Endothelial cell of umbilical vein (primary cell): ENCODE results near the gene BASP1. TPM values are rescaled to one million over a fixed set of nuclear protein-coding genes. Genes with fewer than 3 reads are reported as not detected.
"Not testable (repeated sequence)": the region's sequence is repeated elsewhere in the genome, so short reads cannot be mapped to it uniquely, and the experiment has no call there.

Experiments
- BruUV-seq: library from RNA; stranded (reverse); fragments of 400-500 nt; replicated peaks from 2 replicates; lab custom pipeline; 2021; lab: Mats Ljungman, UMichigan
- CTCF ChIA-PET: fragments of 300-600, 350-600 bp; sonication (Branson Sonifier 250); formaldehyde crosslinking; loops from one replicate; lab custom pipeline; 2021; ENCODE audit warnings: antibody characterized with exemption, inconsistent platforms; lab: Charles Lee
- POLR2A ChIA-PET: fragments of 300-600, 350-600 bp; sonication (Branson Sonifier 250); formaldehyde crosslinking; loops from one replicate; lab custom pipeline; 2021; ENCODE audit warnings: antibody characterized with exemption, inconsistent platforms; lab: Charles Lee
- DNase-seq: peaks from one replicate; pipeline ENCODE4 v3.0.0-alpha.2; 2011; ENCODE audit warnings: low read depth, low spot score
- FAIRE-seq: peaks from 2 replicates; lab custom pipeline; 2011; peaks lifted over from hg19 to GRCh38; lab: Jason Lieb, UNC
- H2AFZ ChIP-seq: 2 replicates; pipeline ENCODE4 v1.6.0; 2012; ENCODE audit warnings: low read depth, low read length, control low read depth, inconsistent platforms
- H3K27ac ChIP-seq: 2 replicates; pipeline ENCODE4 v1.5.1; 2011; ENCODE audit warnings: low read depth, mild to moderate bottlenecking, control low read depth, low read length, moderate library complexity; ENCODE audit not compliant: insufficient read depth
- H3K27me3 ChIP-seq, 2 experiments: 2 replicates each; pipeline versions ENCODE4 v1.6.0 to v1.6.1; 2011; ENCODE audit warnings: low read length in 2 of 2, mixed read lengths in 1 of 2; ENCODE audit not compliant: control insufficient read depth in 2 of 2, insufficient read depth in 2 of 2
- H3K36me3 ChIP-seq, 2 experiments: 2 replicates in 1 of 2; 3 replicates in 1 of 2; pipeline ENCODE4 v1.5.1; 2011; ENCODE audit warnings: low read length in 2 of 2, mild to moderate bottlenecking in 1 of 2, moderate library complexity in 1 of 2; ENCODE audit not compliant: control insufficient read depth in 2 of 2, insufficient read depth in 2 of 2; ENCODE audit errors: extremely low read depth in 1 of 2
- H3K4me1 ChIP-seq: 3 replicates; pipeline ENCODE4 v1.5.1; 2011; ENCODE audit warnings: mild to moderate bottlenecking, low read length; ENCODE audit not compliant: control insufficient read depth, insufficient read depth; ENCODE audit errors: extremely low read depth
- H3K4me2 ChIP-seq: 2 replicates; pipeline ENCODE4 v1.6.1; 2011; ENCODE audit warnings: low read length, control low read depth, mixed read lengths; ENCODE audit not compliant: insufficient read depth
- H3K4me3 ChIP-seq, 3 experiments: fragments of 200-600 bp in 1 of 3; sonication (generic), shearing (Covaris generic) in 1 of 3; replicated peaks in 1 of 3; 2 replicates each; pipeline ENCODE4 v1.5.1; 2011 to 2016; ENCODE audit warnings: control low read depth in 3 of 3, low read length in 3 of 3, mild to moderate bottlenecking in 2 of 3, inconsistent platforms in 1 of 3, low read depth in 1 of 3, moderate library complexity in 1 of 3; ENCODE audit not compliant: insufficient read depth in 1 of 3
- H3K79me2 ChIP-seq: 2 replicates; pipeline ENCODE4 v1.6.0; 2012; ENCODE audit warnings: low read length, inconsistent platforms; ENCODE audit not compliant: control insufficient read depth, insufficient read depth
- H3K9ac ChIP-seq: replicated peaks from 2 replicates; pipeline ENCODE3; 2011; ENCODE audit warnings: low read length, control low read depth; ENCODE audit not compliant: insufficient read depth; ENCODE audit errors: extremely low read depth
- H3K9me1 ChIP-seq: replicated peaks from 3 replicates; pipeline ENCODE4 v1.6.0; 2011; ENCODE audit warnings: mild to moderate bottlenecking, low read length; ENCODE audit not compliant: control insufficient read depth, insufficient read depth; ENCODE audit errors: extremely low read depth
- H3K9me3 ChIP-seq: replicated peaks from 2 replicates; pipeline ENCODE4 v1.5.1; 2012; ENCODE audit warnings: low read length, inconsistent platforms; ENCODE audit not compliant: control insufficient read depth, insufficient read depth
- H4K20me1 ChIP-seq: replicated peaks from 2 replicates; pipeline ENCODE3; 2011; ENCODE audit warnings: mild to moderate bottlenecking, low read length; ENCODE audit not compliant: control insufficient read depth, insufficient read depth; ENCODE audit errors: extremely low read depth
- EZH2 ChIP-seq: IDR thresholded peaks from 2 replicates; pipeline ENCODE4 v1.6.1; 2012; ENCODE audit warnings: borderline replicate concordance, low read depth, mild to moderate bottlenecking, moderate library complexity, low read length, inconsistent platforms; ENCODE audit not compliant: severe bottlenecking
- FOS ChIP-seq: IDR thresholded peaks from 2 replicates; pipeline ENCODE4 v1.6.1; 2011; ENCODE audit warnings: mild to moderate bottlenecking, low read length, moderate library complexity, borderline replicate concordance; ENCODE audit not compliant: insufficient read depth
- GATA2 ChIP-seq: IDR thresholded peaks from 2 replicates; pipeline ENCODE4 v1.7.0; 2011; ENCODE audit warnings: low read depth, mild to moderate bottlenecking, moderate library complexity, mixed read lengths, low read length; ENCODE audit not compliant: insufficient read length, insufficient read depth
- JUN ChIP-seq: IDR thresholded peaks from 2 replicates; pipeline ENCODE4 v1.6.1; 2011; ENCODE audit warnings: borderline replicate concordance, low read depth; ENCODE audit not compliant: insufficient read length, insufficient read depth
- MYC ChIP-seq: IDR thresholded peaks from one replicate; pipeline ENCODE4 v1.6.1; 2011; ENCODE audit warnings: mild to moderate bottlenecking, low read depth, low read length
- POLR2A ChIP-seq: IDR thresholded peaks from 2 replicates; pipeline ENCODE4 v1.6.1; 2012; ENCODE audit warnings: low read depth, mild to moderate bottlenecking, control low read depth, low read length
- POLR2AphosphoS5 ChIP-seq: IDR thresholded peaks from 2 replicates; pipeline ENCODE4 v1.6.1; 2012; ENCODE audit warnings: low read depth, mild to moderate bottlenecking, control low read depth, low read length, moderate library complexity; ENCODE audit not compliant: insufficient read depth
- dilution Hi-C: fragments of 300-500 bp; cut with MboI; formaldehyde crosslinking; loops from one replicate; pipeline ENCODE4 v1.15.0; 2019; ENCODE audit warnings: low sequenced_read_pairs; ENCODE audit not compliant: extremely low pct_ligation_motif_present
- intact Hi-C: fragments of 100-400 bp; cut with micrococcal nuclease; formaldehyde crosslinking; loops from one replicate; pipeline ENCODE4 v1.10.0; 2022
- polyA plus RNA-seq, 4 experiments: library from polyadenylated mRNA; depleted of rRNA in 3 of 4; stranded (reverse) in 3 of 4; unstranded in 1 of 4; fragments of >200 nt; gene quantifications; 2 replicates each; pipeline versions ENCODE4 v1.2.1 to v1.2.3, GENCODE V29; 2011 to 2012; ENCODE audit warnings: missing spikeins in 1 of 4
- total RNA-seq: library from RNA; stranded (reverse); gene quantifications from 2 replicates; pipeline ENCODE4 v1.2.3, GENCODE V29; 2021
- TF ChIP-seq, protein P1 (sequence below): IDR thresholded peaks from 2 replicates; pipeline ENCODE4 v1.6.1; 2011; ENCODE audit not compliant: insufficient read depth, insufficient read length

BASP1 gene
- total and polyA plus RNA-seq, 2 donors (not counting 3 experiments of a cell fraction or from before 2014, with no cell fraction given) = 69.4 to 79.3 TPM

DNA sequence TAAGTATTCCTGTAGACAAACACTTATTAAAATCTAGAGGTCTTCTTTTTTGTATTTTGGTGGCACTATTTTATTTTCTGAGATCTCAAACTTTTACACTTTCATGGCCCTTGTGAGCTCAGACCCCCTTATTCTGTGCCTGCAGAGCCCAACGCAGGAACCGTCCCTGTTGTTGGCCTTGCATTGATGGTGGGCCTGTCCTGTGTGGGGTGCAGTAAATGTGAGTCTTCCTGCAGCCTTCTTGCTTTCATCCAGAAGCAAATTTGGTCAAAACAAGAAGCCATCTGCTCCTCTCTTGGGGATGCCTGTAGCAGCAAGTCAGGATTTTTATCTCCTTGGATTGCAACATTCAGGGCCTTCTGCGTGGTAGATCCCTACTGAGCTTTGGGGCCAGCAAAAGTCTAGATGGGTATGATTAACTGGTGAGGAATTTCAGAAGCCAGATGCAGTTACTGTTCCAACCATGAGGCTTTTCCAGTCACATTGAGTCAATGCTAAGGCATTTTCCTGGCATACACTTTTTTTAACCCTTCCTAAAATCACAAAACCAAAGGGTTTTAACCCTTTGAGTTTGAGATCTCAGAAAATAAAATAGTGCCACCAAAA lies 31.7 kb downstream of the BASP1 start:
- H3K27ac ChIP-seq = peak overlapping the region; percentile 68
- DNase-seq = peak; percentile 65
- TF ChIP-seq, protein P1, sequence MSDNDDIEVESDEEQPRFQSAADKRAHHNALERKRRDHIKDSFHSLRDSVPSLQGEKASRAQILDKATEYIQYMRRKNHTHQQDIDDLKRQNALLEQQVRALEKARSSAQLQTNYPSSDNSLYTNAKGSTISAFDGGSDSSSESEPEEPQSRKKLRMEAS = no peak
- TF ChIP-seq GATA2 = peak; percentile 82
- peak; percentile 84 for TF ChIP-seq FOS
- peak; percentile 60 for TF ChIP-seq POLR2AphosphoS5
- no peak for TF ChIP-seq EZH2
- peak; percentile 75 for TF ChIP-seq JUN
- TF ChIP-seq POLR2A = no peak
- TF ChIP-seq MYC = peak; percentile 26
- H2AFZ ChIP-seq = no peak overlapping the region
- no peak overlapping the region for H3K4me3 ChIP-seq
- ChIA-PET CTCF (interaction anchor here (0.7 to 1.5 kb wide), 2 partner anchors 13 to 33 kb away, joined by 3 to 5 read pairs; no protein-coding TSS in a partner anchor), POLR2A (interaction anchor here (1.4 kb wide), 1 partner anchor 11 kb away, joined by 3 read pairs; no protein-coding TSS in a partner anchor)
- peak; percentile 67 for FAIRE-seq
- no peaks in the 10 kb centered on the region for H3K9me1 ChIP-seq
- no peaks in the 10 kb centered on the region for H4K20me1 ChIP-seq
- H3K79me2 ChIP-seq = peaks cover 79% of the 10 kb centered on the region
- dilution Hi-C loops = no loop called here
- no TSS peak for BruUV-seq
- no peaks in the 10 kb centered on the region for H3K9me3 ChIP-seq
- H3K4me1 ChIP-seq = peaks cover 42% of the 10 kb centered on the region
- H3K4me2 ChIP-seq = peak overlapping the region; percentile 67
- intact Hi-C loops = loop anchor here (1.0 kb wide), 2 partner anchors 11 to 32 kb away; partner anchors contain the start of gene BASP1
- H3K9ac ChIP-seq = no peak overlapping the region
- no peaks in the 10 kb centered on the region for H3K27me3 ChIP-seq
- no peaks in the 10 kb centered on the region for H3K36me3 ChIP-seq

DNA sequence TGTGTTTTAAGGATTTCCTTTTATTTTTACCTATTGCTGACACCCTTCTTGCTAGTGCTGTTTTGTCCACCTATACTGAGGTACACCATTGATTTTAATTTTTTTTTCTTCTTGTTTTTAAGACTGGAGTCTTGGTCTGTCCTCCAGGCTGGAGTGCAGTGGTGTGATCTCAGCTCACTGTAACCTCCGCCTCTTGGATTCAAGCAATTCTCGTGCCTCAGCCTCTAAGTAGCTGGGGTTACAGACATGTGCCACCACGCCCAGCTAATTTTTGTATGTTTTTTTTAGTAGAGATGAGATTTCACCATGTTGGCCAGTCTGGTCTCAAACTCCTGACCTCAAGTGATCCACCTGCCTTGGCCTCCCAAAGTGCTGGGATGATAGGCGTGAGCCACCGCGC lies 32.4 kb downstream of the BASP1 start:
- H3K36me3 ChIP-seq, DNase-seq, H3K27me3 ChIP-seq, FAIRE-seq, H2AFZ ChIP-seq, H3K4me3 ChIP-seq, H3K9me1 ChIP-seq, dilution Hi-C loops, BruUV-seq, H3K9me3 ChIP-seq, CTCF ChIA-PET, H3K9ac ChIP-seq, H4K20me1 ChIP-seq: not testable (repeated sequence)
- POLR2A ChIA-PET = interaction anchor here (1.4 kb wide), 1 partner anchor 11 kb away, joined by 3 read pairs; no protein-coding TSS in a partner anchor
- Histone ChIP-seq H3K27ac (peak overlapping the region; percentile 68), H3K4me2 (peak overlapping the region; percentile 67), H3K79me2 (peaks cover 81% of the 10 kb centered on the region), H3K4me1 (peaks cover 42% of the 10 kb centered on the region)
- intact Hi-C loops = loop anchor here (1.0 kb wide), 2 partner anchors 12 to 33 kb away; partner anchors contain the start of gene BASP1
